GM18517 (cell line): ENCODE results near the gene P4HA2.

Experiments
- ATAC-seq: cut with Tn5 transposase; IDR thresholded peaks from one replicate; pipeline ENCODE4 v1.9.1; 2021; ENCODE audit warnings: mild to moderate bottlenecking, moderate library complexity; ENCODE audit not compliant: unreplicated experiment

The P4HA2 gene

GRCh38 chr5:132225165-132226032 is 2.3 kb downstream of the P4HA2 start:
- no peak for ATAC-seq

GRCh38 chr5:132224716-132225115 is 2.9 kb downstream of the P4HA2 start:
- no peak for ATAC-seq

GRCh38 chr5:132223861-132224260 is 3.8 kb downstream of the P4HA2 start:
- no peak for ATAC-seq

GRCh38 chr5:132222649-132223038 is 5.0 kb downstream of the P4HA2 start:
- peak; percentile 79 for ATAC-seq

GRCh38 chr5:132221781-132222648 is 5.6 kb downstream of the P4HA2 start:
- ATAC-seq, result no peak

- no peak for ATAC-seq
Observed at GRCh38 chr5:132220491-132220890, 7.2 kb downstream of the P4HA2 start.

- ATAC-seq, result no peak
Observed at GRCh38 chr5:132219981-132220380, 7.7 kb downstream of the P4HA2 start.

- ATAC-seq, result no peak
Observed at GRCh38 chr5:132219289-132219970, 8.2 kb downstream of the P4HA2 start.

- ATAC-seq, result no peak
Observed at GRCh38 chr5:132218321-132218720, 9.3 kb downstream of the P4HA2 start.

- no peak for ATAC-seq
Observed at GRCh38 chr5:132215329-132215728, 12.3 kb downstream of the P4HA2 start.

- ATAC-seq, result no peak
Observed at GRCh38 chr5:132214491-132214890, 13.2 kb downstream of the P4HA2 start.

- no peak for ATAC-seq
Observed at GRCh38 chr5:132213666-132214065, 14.0 kb downstream of the P4HA2 start.

GRCh38 chr5:132211787-132212186 is 15.9 kb downstream of the P4HA2 start:
- no peak for ATAC-seq

- ATAC-seq, result no peak
Observed at GRCh38 chr5:132210944-132211343, 16.7 kb downstream of the P4HA2 start.

GRCh38 chr5:132209901-132210545 is 17.6 kb downstream of the P4HA2 start:
- no peak for ATAC-seq

GRCh38 chr5:132209131-132209530 is 18.5 kb downstream of the P4HA2 start:
- ATAC-seq, result no peak

- ATAC-seq, result no peak
Observed at GRCh38 chr5:132207778-132208177, 19.9 kb downstream of the P4HA2 start.

GRCh38 chr5:132206782-132207181 is 20.9 kb downstream of the P4HA2 start:
- ATAC-seq, result no peak

GRCh38 chr5:132205385-132206125 is 22.1 kb downstream of the P4HA2 start:
- ATAC-seq, result no peak
